GM21619 (cell line): ENCODE results near the gene PHF1.

Experiments
- ATAC-seq: cut with Tn5 transposase; IDR thresholded peaks from one replicate; pipeline ENCODE4 v1.9.1; 2021; ENCODE audit not compliant: unreplicated experiment

Gene PHF1

GRCh38 chr6:33453393-33454008, 42.7 kb downstream of the PHF1 start:
- ATAC-seq, result no peak

DNA sequence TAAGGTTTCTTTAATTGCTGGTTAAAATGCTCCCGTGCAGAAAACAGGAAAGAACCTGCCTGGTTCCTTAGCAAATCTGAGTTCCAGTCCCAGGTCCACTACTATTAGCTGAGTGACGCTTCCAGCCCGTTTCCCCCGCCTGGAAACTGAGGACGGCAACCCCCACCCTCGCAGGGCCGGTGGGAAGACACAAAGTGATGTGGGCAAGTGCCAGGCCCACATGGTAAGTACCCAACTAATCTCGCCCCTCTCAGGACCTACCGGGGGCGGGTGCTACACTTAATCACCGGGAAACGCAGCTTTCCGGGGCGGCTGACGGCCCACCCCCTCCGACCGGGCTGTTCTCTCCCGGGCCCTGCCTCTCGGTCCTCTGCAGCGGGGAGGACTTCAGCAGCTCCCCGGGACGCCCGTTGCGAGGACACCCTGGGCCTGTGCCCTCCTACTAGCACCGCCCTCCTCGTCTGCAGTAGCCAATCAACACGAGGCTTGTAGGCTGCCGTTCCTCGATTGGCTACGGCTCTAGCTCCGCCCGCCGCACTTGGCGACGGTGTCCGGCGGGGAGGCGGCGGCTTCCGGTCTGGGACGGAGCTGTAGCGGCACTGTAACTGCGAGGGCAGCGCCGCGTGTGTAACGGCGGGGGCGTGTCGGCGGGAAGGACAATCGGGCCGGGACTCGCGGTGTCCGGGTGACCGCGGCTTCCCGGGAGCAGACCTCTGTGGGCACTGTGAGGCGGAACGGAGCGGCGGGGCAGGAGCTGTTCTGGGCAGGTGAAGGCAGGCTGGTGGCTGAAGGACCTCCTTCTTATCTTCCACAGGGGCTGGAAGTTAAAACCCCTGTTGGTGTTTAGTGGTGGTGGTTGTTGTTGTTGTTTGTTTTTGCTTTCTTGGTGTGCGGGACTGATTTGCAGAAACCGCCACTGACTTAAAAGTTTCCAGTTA, 43.5 kb downstream of the PHF1 start, which contains the start of gene ZBTB9:
ZBTB9 (plus strand) TSS at position 568 of the 938 bp plus-strand sequence. CDS start 525 bp downstream, outside the sequence.
- ATAC-seq, result peak; percentile 99

DNA sequence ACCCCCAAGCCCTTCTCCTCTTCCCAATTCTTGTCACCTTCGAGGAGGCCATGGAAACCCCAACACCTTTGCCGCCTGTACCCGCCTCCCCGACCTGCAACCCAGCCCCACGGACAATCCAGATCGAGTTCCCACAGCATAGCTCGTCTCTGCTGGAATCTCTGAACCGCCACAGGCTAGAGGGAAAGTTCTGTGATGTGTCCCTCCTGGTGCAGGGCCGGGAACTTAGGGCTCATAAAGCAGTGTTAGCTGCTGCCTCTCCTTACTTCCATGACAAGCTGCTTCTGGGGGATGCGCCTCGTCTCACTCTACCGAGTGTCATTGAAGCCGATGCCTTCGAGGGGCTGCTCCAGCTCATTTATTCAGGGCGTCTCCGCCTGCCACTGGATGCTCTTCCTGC, 44.2 kb downstream of the PHF1 start:
- ATAC-seq, result no peak

DNA sequence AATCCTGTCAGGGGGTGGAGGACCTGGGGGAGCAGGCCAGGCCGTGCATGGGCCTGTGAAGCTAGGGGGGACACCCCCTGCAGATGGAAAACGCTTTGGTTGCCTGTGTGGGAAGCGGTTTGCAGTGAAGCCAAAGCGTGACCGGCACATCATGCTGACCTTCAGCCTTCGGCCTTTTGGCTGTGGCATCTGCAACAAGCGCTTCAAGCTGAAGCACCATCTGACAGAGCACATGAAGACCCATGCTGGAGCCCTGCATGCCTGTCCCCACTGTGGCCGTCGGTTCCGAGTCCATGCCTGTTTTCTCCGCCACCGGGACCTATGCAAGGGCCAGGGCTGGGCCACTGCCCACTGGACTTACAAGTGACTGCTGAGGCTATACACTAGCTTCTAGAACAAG, 45.3 kb downstream of the PHF1 start:
- ATAC-seq, result no peak

DNA sequence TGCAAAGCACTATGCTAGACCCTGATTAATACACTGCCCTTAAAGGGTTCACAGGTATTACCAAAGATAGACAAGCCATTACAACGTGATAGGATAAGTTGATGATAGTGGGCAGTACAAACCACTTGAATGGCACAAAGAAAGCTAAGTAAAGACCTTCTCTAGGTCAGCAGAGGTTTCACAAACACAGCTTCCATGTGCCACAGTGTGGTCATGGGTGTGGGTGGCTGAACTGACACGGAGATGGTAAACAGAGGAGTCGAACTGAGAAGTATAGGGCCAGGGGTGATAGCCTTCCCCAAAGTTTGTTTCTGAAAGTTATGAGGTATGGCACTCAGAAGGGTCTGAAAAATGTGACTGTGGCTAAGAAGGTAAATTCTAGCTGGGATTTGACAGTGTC, 47.9 kb downstream of the PHF1 start:
- ATAC-seq, result no peak

DNA sequence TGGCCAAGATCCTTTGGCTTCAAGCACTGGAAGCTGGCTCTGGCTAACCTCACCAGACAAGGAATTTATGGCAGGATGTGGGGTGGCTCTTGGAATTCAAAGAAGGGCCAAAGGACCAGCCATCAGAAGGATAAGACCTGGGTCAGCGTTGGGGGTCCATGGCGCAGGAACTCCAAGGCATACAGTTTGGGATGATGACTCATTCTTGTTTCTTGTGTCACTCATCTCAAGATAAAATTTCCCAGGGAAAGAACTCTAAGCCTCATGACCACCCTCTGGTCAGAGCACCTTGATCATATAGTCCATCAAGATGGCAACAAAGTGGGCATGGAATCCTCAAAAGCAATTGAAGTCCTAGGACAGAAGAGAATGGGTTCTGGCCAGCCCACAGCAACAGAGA, 48.4 kb downstream of the PHF1 start:
- no peak for ATAC-seq
